GM12878 (cell line): ENCODE measurements around the gene MROH7. TPM values are rescaled to one million over a fixed set of nuclear protein-coding genes. Genes with fewer than 3 reads are reported as not detected.

ENCODE experiments used
- ATAC-seq: fragments of 200-7000 bp; cut with Tn5 transposase; 3 replicates; pipeline ENCODE4 v1.9.1; 2020; ENCODE audit warnings: mild to moderate bottlenecking, moderate library complexity
- BruUV-seq: library from RNA; stranded (reverse); fragments of 400-500 nt; replicated peaks from 2 replicates; lab custom pipeline; 2021; lab: Mats Ljungman, UMichigan
- CTCF ChIA-PET: fragments of 300-600 bp; sonication (Branson Sonifier 250); formaldehyde crosslinking; extraction: SDS; loops from one replicate; lab custom pipeline; 2021; ENCODE audit warnings: inconsistent platforms; lab: Yijun Ruan, JAX
- POLR2A ChIA-PET: fragments of 350-600 bp; formaldehyde crosslinking; extraction: SDS; loops from one replicate; lab custom pipeline; 2021; ENCODE audit warnings: inconsistent platforms; lab: Charles Lee
- RAD21 ChIA-PET: fragments of 300-600 bp; sonication (Branson Sonifier 250); formaldehyde crosslinking; loops from one replicate; lab custom pipeline; 2023; ENCODE audit warnings: antibody characterized with exemption; ENCODE audit not compliant: unreplicated experiment; lab: Charles Lee
- SMC1A ChIA-PET: fragments of 300-600 bp; sonication (Branson Sonifier 250); formaldehyde crosslinking; loops from one replicate; lab custom pipeline; 2023; ENCODE audit not compliant: unreplicated experiment, uncharacterized antibody; lab: Charles Lee
- DNase-seq: peaks from one replicate; pipeline ENCODE4 v3.0.0-alpha.2; 2011; ENCODE audit warnings: low read depth, low spot score
- FAIRE-seq: peaks from 3 replicates; lab custom pipeline; 2011; peaks lifted over from hg19 to GRCh38; lab: Jason Lieb, UNC
- H2AFZ ChIP-seq: 2 replicates; pipeline ENCODE4 v1.6.0; 2011; ENCODE audit warnings: low read depth, low read length, control low read depth; ENCODE audit not compliant: control insufficient read depth
- H3K27ac ChIP-seq: 2 replicates; pipeline ENCODE4 v1.5.1; 2011; ENCODE audit warnings: control low read depth; ENCODE audit not compliant: control insufficient read depth, insufficient read depth
- H3K27me3 ChIP-seq, 2 experiments: replicated peaks in 1 of 2; 2 replicates each; pipeline versions ENCODE4 v1.6.0 to v1.6.1; 2011; ENCODE audit warnings: low read length in 1 of 2; ENCODE audit not compliant: control insufficient read depth in 2 of 2, insufficient read depth in 2 of 2
- H3K36me3 ChIP-seq, 2 experiments: 2 replicates each; pipeline ENCODE4 v1.5.1; 2011; ENCODE audit warnings: low read length in 1 of 2; ENCODE audit not compliant: control insufficient read depth in 2 of 2, insufficient read depth in 2 of 2
- H3K4me1 ChIP-seq: 2 replicates; pipeline ENCODE4 v1.6.1; 2011; ENCODE audit warnings: mild to moderate bottlenecking, low read length, moderate library complexity, mixed read lengths; ENCODE audit not compliant: control insufficient read depth, insufficient read depth
- H3K4me2 ChIP-seq: 2 replicates; pipeline ENCODE4 v1.6.0; 2011; ENCODE audit warnings: control low read depth; ENCODE audit not compliant: control insufficient read depth, insufficient read depth
- H3K4me3 ChIP-seq: fragments of 200-600 bp; sonication (generic); 2 replicates; pipeline ENCODE4 v1.5.1; 2016
- H3K79me2 ChIP-seq: 2 replicates; pipeline ENCODE4 v1.6.0; 2011; ENCODE audit warnings: low read length; ENCODE audit not compliant: control insufficient read depth, insufficient read depth
- H3K9ac ChIP-seq: 2 replicates; pipeline ENCODE4 v1.8.0; 2011; ENCODE audit warnings: low read length, control low read depth, mixed read lengths; ENCODE audit not compliant: control insufficient read depth, insufficient read depth
- H3K9me3 ChIP-seq: replicated peaks from 3 replicates; pipeline ENCODE4 v1.5.1; 2011; ENCODE audit warnings: mild to moderate bottlenecking, low read length; ENCODE audit not compliant: control insufficient read depth, insufficient read depth
- H4K20me1 ChIP-seq: 2 replicates; pipeline ENCODE4 v1.6.0; 2011; ENCODE audit not compliant: control insufficient read depth, insufficient read depth
- BHLHE40 ChIP-seq, 2 experiments: fragments of 450-650 bp in 1 of 2; IDR thresholded peaks; 2 replicates each; pipeline ENCODE4 v1.6.1; 2011 to 2017; ENCODE audit warnings: low read depth in 2 of 2, borderline replicate concordance in 1 of 2, improper control_type of control experiment in 1 of 2, low read length in 1 of 2, mild to moderate bottlenecking in 1 of 2
- EED ChIP-seq: sonication (generic); IDR thresholded peaks from 2 replicates; pipeline ENCODE4 v1.6.1; 2016; ENCODE audit warnings: antibody characterized with exemption, low read depth
- EZH2 ChIP-seq: IDR thresholded peaks from 2 replicates; pipeline ENCODE4 v1.6.1; 2012; ENCODE audit warnings: low read depth, mild to moderate bottlenecking, control low read depth, inconsistent platforms, low read length, borderline replicate concordance; ENCODE audit not compliant: control insufficient read depth
- GATAD2B ChIP-seq: fragments of 450-650 bp; conservative IDR thresholded peaks from 2 replicates; pipeline ENCODE4 v1.6.1; 2017; ENCODE audit warnings: low read depth, mild to moderate bottlenecking, moderate library complexity
- MEF2A ChIP-seq: IDR thresholded peaks from 2 replicates; pipeline ENCODE4 v1.6.1; 2011; ENCODE audit warnings: low read depth, mild to moderate bottlenecking, low read length, moderate library complexity; ENCODE audit not compliant: insufficient read depth
- YY1 ChIP-seq: IDR thresholded peaks from 2 replicates; pipeline ENCODE4 v1.6.1; 2011; ENCODE audit warnings: low read depth, mild to moderate bottlenecking, low read length
- WGBS: methylation state at CpG from one replicate; pipeline ENCODE4 v1.1.6; 2016; ENCODE audit warnings: low lambda C conversion rate; ENCODE audit not compliant: insufficient replicate concordance, insufficient coverage; ENCODE audit errors: missing lambda C conversion rate; 5-methylcytosine and 5-hydroxymethylcytosine counted together
- in situ Hi-C: fragments of 300-500 bp; cut with MboI; formaldehyde crosslinking; loops from 9 replicates; pipeline ENCODE4 v1.14.3; 2018; ENCODE audit warnings: mixed read lengths
- intact Hi-C: fragments of 100-400 bp; cut with micrococcal nuclease; formaldehyde crosslinking; loops from one replicate; pipeline ENCODE4 v1.14.2; 2022; ENCODE audit not compliant: unreplicated experiment
- polyA plus RNA-seq, 11 experiments: library from polyadenylated mRNA; depleted of rRNA in 4 of 11; unstranded in 6 of 11; stranded (reverse) in 5 of 11; fragments of >200 nt; fragmentation: Nextera tagmentation in 4 of 11; fragmentation: Illumina TruSeq in 1 of 11; extraction: Ambion mirVana in 4 of 11; extraction: Trizol in 1 of 11; gene quantifications; 1 replicate in 1 of 11; 2 replicates in 10 of 11; pipeline versions ENCODE4 v1.2.1 to v1.2.3, GENCODE V29; 2011 to 2016; ENCODE audit warnings: inconsistent platforms in 2 of 11, missing spikeins in 2 of 11, low read depth in 1 of 11
- total RNA-seq, 4 experiments: library from RNA; depleted of rRNA in 3 of 4; stranded (reverse); fragments of >200 nt in 3 of 4; fragmentation: Illumina TruSeq in 1 of 4; extraction: Trizol in 1 of 4; gene quantifications; 2 replicates each; pipeline versions ENCODE4 v1.2.1 to v1.2.3, GENCODE V29; 2013 to 2021
- TF ChIP-seq, protein P1 (sequence below): IDR thresholded peaks from 2 replicates; pipeline ENCODE4 v1.6.1; 2012; ENCODE audit warnings: mild to moderate bottlenecking, low read depth, low read length
- TF ChIP-seq, protein P2 (sequence below): fragments of 450-650 bp; IDR thresholded peaks from 2 replicates; pipeline ENCODE4 v1.6.1; 2017; ENCODE audit warnings: mild to moderate bottlenecking
- TF ChIP-seq, protein P3 (sequence below): IDR thresholded peaks from 2 replicates; pipeline ENCODE4 v1.6.1; 2012; ENCODE audit warnings: low read depth, low read length, improper control_type of control experiment

Gene MROH7
- total and polyA plus RNA-seq, 10 of the 15 experiments (the other 5 are each of a cell fraction or from before 2014, with no cell fraction given) = 0.11 TPM; not detected in 9

DNA sequence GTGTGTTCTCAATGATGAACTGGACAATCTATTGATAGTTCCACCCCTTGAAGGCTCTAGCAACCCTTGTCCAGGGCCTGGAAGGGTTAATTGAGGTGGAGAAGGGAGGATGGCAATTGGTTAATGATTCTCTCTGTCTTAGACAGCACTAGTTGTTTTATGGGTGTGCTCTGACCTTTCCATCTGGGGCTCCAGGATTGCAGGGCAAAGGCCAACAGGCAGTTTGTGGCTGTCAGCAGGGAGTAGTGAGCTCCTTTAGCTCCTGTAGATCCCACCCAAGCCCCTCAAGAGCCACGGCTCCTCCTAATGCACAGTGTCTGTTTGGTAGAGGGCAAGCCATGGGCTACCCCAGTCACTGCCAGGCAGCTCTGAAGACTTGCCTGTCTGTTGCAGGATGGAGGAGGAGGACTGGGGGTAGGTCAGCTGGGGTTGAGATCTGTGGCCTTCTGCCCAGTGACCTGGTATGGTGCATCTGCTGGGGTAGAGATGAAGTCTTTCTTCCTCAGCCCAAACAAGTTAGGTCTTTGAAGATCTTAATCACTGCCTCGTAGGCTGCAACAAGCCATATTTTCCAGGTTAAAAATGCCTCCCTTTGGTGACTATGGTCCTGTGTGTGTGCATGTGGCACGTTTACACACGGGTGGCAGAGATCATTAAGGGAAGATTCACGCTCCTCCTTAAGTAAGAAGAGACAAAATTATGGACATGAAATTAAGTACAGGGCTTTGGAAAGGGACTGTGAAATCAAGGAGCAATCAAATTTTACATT lies 7.7 kb downstream of the MROH7 start:
- SMC1A ChIA-PET = no interaction called here
- intact Hi-C loops = no loop called here
- WGBS = 17% methylated on average over 5 of the region's 5 CpGs

More for the DNA sequence above, 7.7 kb downstream of the MROH7 start:
- no peaks in the 10 kb centered on the region; the same call in 2 of the 3 replicates for H3K9me3 ChIP-seq
- in situ Hi-C loops = no loop called here
- H4K20me1 ChIP-seq = no peaks in the 10 kb centered on the region
- FAIRE-seq (no peak), ATAC-seq (no peak), DNase-seq (no peak)
- no peak for TF ChIP-seq EZH2
- TF ChIP-seq EED = no peak
- TF ChIP-seq, protein P1, sequence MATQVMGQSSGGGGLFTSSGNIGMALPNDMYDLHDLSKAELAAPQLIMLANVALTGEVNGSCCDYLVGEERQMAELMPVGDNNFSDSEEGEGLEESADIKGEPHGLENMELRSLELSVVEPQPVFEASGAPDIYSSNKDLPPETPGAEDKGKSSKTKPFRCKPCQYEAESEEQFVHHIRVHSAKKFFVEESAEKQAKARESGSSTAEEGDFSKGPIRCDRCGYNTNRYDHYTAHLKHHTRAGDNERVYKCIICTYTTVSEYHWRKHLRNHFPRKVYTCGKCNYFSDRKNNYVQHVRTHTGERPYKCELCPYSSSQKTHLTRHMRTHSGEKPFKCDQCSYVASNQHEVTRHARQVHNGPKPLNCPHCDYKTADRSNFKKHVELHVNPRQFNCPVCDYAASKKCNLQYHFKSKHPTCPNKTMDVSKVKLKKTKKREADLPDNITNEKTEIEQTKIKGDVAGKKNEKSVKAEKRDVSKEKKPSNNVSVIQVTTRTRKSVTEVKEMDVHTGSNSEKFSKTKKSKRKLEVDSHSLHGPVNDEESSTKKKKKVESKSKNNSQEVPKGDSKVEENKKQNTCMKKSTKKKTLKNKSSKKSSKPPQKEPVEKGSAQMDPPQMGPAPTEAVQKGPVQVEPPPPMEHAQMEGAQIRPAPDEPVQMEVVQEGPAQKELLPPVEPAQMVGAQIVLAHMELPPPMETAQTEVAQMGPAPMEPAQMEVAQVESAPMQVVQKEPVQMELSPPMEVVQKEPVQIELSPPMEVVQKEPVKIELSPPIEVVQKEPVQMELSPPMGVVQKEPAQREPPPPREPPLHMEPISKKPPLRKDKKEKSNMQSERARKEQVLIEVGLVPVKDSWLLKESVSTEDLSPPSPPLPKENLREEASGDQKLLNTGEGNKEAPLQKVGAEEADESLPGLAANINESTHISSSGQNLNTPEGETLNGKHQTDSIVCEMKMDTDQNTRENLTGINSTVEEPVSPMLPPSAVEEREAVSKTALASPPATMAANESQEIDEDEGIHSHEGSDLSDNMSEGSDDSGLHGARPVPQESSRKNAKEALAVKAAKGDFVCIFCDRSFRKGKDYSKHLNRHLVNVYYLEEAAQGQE = no peak
- no peak for TF ChIP-seq MEF2A
- TF ChIP-seq, protein P2, sequence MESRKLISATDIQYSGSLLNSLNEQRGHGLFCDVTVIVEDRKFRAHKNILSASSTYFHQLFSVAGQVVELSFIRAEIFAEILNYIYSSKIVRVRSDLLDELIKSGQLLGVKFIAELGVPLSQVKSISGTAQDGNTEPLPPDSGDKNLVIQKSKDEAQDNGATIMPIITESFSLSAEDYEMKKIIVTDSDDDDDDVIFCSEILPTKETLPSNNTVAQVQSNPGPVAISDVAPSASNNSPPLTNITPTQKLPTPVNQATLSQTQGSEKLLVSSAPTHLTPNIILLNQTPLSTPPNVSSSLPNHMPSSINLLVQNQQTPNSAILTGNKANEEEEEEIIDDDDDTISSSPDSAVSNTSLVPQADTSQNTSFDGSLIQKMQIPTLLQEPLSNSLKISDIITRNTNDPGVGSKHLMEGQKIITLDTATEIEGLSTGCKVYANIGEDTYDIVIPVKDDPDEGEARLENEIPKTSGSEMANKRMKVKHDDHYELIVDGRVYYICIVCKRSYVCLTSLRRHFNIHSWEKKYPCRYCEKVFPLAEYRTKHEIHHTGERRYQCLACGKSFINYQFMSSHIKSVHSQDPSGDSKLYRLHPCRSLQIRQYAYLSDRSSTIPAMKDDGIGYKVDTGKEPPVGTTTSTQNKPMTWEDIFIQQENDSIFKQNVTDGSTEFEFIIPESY = no peak
- TF ChIP-seq YY1 = no peak
- TF ChIP-seq, protein P3, sequence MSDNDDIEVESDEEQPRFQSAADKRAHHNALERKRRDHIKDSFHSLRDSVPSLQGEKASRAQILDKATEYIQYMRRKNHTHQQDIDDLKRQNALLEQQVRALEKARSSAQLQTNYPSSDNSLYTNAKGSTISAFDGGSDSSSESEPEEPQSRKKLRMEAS = no peak
- TF ChIP-seq BHLHE40 (IDR thresholded peaks at IDR 0.05; ENCODE audit: borderline replicate concordance in 1 of 2, low read depth in 2 of 2, low read length in 1 of 2) = no peak
- no peak for TF ChIP-seq GATAD2B
- ChIA-PET POLR2A (no interaction called here), CTCF (no interaction called here), RAD21 (no interaction called here)
- H3K4me3 ChIP-seq = no peak overlapping the region
- H3K4me1 ChIP-seq = no peaks in the 10 kb centered on the region
- no peaks in the 10 kb centered on the region for H3K27me3 ChIP-seq
- BruUV-seq = no TSS peak
- H2AFZ ChIP-seq = no peak overlapping the region
- no peak overlapping the region for H3K27ac ChIP-seq
- no peaks in the 10 kb centered on the region for H3K79me2 ChIP-seq
- no peaks in the 10 kb centered on the region for H3K36me3 ChIP-seq
- no peak overlapping the region for H3K9ac ChIP-seq
- no peak overlapping the region for H3K4me2 ChIP-seq
